GM13977 (cell line): ENCODE results near the gene RTP2.

Experiments
- DNase-seq: peaks from one replicate; pipeline ENCODE4 v3.0.0; 2012; ENCODE audit warnings: low spot score
- in situ Hi-C: fragments of 300-500 bp; cut with MboI; formaldehyde crosslinking; loops from one replicate; pipeline ENCODE4 v1.12.0; 2022; ENCODE audit warnings: low sequenced_read_pairs, low pct_unique_long_range_greater_than_20kb, mixed read lengths, inconsistent platforms; ENCODE audit not compliant: unreplicated experiment
- TF ChIP-seq, protein P1 (sequence below): IDR thresholded peaks from 2 replicates; pipeline ENCODE4 v1.5.1; 2012; ENCODE audit warnings: mild to moderate bottlenecking, control low read depth; ENCODE audit not compliant: insufficient read depth; ENCODE audit errors: extremely low read depth, missing control alignments

The RTP2 gene, protein sequence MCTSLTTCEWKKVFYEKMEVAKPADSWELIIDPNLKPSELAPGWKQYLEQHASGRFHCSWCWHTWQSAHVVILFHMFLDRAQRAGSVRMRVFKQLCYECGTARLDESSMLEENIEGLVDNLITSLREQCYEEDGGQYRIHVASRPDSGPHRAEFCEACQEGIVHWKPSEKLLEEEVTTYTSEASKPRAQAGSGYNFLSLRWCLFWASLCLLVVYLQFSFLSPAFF

DNA sequence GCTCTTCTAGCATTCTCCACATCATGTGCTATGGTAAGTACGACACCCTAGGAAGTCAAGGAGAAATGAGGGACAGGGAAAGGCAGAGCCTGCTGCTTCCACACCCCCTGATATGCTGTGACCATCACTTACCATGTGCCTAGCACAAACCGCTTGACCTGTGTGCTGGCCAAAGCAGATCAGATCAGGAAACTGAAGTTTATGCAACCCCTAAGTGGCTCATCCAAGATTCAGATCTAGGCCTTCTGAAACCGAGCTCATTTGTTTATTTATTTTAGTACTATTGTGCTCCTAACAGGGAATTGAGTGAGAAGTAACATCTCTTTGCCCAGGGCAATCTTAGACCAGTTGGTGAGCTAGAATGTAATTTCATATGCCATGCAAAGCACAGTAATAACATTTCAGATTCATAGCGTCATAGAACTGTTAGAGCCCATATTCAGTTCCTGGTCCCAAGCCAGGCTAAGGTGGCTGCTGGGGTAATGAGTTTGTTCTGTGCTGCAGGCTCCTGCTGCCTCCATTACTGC lies at the start of gene RTP2:
TSS of gene RTP2 (minus strand) at position 51 of the 527 bp plus-strand sequence. CDS start 429 bp downstream, outside the sequence.
- TF ChIP-seq, protein P1, sequence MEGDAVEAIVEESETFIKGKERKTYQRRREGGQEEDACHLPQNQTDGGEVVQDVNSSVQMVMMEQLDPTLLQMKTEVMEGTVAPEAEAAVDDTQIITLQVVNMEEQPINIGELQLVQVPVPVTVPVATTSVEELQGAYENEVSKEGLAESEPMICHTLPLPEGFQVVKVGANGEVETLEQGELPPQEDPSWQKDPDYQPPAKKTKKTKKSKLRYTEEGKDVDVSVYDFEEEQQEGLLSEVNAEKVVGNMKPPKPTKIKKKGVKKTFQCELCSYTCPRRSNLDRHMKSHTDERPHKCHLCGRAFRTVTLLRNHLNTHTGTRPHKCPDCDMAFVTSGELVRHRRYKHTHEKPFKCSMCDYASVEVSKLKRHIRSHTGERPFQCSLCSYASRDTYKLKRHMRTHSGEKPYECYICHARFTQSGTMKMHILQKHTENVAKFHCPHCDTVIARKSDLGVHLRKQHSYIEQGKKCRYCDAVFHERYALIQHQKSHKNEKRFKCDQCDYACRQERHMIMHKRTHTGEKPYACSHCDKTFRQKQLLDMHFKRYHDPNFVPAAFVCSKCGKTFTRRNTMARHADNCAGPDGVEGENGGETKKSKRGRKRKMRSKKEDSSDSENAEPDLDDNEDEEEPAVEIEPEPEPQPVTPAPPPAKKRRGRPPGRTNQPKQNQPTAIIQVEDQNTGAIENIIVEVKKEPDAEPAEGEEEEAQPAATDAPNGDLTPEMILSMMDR = no peak
- DNase-seq = no peak
- in situ Hi-C loops = no loop called here

DNA sequence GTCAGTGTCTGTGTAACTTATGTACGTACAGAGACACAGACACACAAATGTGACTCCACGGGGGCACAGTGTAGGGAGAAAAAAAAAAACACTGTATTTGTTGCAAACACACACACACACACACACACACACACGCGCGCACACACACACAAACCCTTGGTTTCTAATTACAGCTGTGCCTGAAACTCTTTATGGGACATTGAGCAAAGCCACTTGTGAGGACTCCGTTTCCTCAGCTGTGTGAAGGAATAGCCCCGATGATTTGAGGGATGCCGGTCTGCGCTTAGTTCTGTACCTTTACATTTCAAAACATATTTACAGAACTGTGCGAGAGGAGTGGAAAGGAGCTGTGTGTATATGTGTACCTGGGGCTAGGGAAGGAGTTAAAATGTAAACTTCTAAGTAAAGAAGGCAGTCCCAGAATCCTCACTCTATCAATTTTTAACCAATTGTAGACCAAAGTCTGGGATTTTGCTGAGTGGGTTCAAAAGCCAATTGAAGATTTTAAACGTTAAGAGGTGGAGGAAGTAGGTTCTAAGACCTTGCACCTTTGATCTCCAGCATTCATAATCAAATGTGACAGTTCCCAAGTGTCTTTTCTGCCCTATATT lies 48.3 kb upstream of the RTP2 start:
- no peak for DNase-seq
- TF ChIP-seq, protein P1 = no peak
- in situ Hi-C loops = loop anchor here (25.0 kb wide), 1 partner anchor 162 kb away; no protein-coding TSS in a partner anchor

DNA sequence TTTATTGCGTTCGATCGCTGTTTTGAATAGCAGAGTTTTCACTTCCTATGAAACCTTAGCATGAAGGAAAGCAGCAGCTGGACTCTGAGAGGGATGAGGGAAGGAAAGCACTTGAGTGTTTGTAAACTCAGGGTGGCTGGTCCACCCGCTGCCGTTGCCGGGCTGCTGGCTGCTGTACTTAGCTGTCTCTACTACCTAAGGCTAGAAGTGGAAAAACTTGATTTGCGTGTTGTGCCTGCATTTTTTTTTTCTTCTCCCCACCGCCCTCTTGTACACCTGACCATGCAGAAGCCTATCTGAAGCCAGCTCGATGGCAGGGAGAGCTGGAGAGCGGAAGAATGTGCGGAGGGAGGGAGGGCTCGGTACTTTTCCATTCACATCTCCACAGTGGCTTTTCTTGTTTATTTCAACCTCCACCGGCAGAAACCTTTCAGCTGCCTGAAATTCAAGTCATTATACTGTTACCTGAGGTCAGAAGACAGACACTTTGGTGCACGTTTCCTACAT lies 47.7 kb upstream of the RTP2 start:
- TF ChIP-seq, protein P1 = no peak
- in situ Hi-C loops = loop anchor here (25.0 kb wide), 1 partner anchor 162 kb away; no protein-coding TSS in a partner anchor
- no peak for DNase-seq

DNA sequence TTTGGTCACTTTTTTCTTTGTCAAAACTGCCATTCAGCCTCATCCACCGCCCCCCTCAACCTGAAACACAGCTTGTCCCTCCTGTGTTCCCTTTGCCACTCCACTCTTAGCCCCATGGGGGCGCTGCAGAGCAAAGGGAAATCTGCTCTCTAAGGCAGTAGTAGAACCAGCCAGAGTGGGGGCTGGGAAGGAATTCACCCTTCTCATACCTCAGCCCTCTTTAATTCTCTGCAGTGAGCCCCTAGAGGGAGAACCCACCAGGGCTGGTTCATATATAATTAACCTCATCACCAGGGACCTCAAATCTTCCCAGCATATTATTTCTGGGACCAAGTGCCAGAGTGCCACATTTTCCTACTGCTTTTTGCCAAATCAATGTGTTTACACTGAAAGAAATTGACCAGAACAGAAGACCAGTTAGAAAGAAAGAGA lies 45.7 kb upstream of the RTP2 start:
- peak; percentile 62 for DNase-seq
- in situ Hi-C loops = loop anchor here (25.0 kb wide), 2 partner anchors 989 to 1389 kb away; no protein-coding TSS in a partner anchor
- TF ChIP-seq, protein P1 = peak; percentile 93

DNA sequence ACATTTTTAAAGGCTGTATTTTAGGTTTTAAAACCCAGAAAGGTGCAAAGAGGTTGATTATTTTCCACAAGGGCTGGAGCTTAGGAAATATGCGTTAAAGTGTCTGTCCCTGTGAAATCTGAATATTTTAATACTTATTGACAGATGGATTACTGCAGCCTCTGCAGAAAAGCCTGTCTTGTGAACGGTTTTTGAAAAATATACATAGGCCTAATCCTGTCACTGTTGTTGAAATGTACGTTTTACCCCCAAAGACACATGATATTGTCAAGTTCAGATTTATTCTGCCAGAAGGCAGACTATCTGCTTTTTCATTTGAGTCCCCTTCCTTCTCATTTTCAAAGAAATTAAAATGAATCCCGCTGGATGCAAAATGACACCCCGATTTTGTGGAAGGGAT lies 45.1 kb upstream of the RTP2 start:
- TF ChIP-seq, protein P1 = no peak
- DNase-seq = no peak
- in situ Hi-C loops = loop anchor here (25.0 kb wide), 2 partner anchors 990 to 1390 kb away; no protein-coding TSS in a partner anchor

DNA sequence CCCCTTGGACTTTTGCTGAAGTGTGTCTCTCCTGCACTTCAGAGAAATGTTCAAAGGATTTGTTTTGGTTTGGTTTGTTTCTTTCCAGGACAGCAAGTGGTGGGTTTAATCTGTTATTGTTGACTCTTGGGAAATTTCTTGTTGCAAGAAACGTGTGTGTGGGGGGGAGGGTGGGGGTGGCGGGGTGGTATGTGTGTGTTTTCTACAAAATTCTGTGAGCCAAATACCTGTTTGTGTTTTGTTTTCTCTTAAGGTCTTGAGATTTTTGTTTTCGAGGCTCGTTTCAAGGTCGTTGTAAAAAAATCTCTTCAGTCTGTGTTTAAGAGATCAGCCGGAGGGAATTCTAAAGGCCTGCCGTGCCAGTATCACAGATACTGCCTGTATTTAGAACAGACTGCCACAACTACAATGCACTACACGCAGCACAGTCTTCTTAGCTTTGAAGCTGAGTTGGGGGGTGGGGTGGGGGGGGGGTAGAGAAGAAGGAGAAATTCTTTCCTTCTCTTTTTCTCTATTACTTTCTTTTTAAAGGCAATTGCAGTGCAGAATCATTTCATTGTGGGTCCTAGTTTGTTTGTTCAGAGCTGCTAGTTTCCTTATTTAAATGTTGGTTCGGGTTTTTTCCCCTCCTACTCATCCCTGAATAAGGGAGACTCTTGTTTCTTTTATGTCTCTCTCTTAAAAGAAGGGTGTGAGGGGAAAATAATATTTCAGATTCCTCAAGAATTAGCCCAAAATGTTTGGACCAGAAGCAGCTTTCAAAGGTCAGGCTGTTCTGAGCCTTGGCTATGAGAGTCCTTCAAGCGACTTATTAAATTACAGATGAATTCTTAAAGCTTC lies 44.3 kb upstream of the RTP2 start:
- TF ChIP-seq, protein P1 = no peak
- DNase-seq = no peak
- in situ Hi-C loops = loop anchor here (25.0 kb wide), 2 partner anchors 991 to 1391 kb away; no protein-coding TSS in a partner anchor
